HG02981 (cell line): ENCODE data around the gene MAP4K5.

Experiments used
- ATAC-seq: cut with Tn5 transposase; IDR thresholded peaks from one replicate; pipeline ENCODE4 v1.9.1; 2021; ENCODE audit warnings: mild to moderate bottlenecking, moderate library complexity; ENCODE audit not compliant: unreplicated experiment

Gene MAP4K5

GRCh38 chr14:50479041-50479440 lies 53.3 kb downstream of the MAP4K5 start:
- no peak for ATAC-seq

- ATAC-seq: no peak
Observed at GRCh38 chr14:50477760-50478159, 54.6 kb downstream of the MAP4K5 start.

- ATAC-seq: no peak
Observed at GRCh38 chr14:50476134-50476533, 56.2 kb downstream of the MAP4K5 start.

GRCh38 chr14:50475460-50475859 lies 56.9 kb downstream of the MAP4K5 start:
- ATAC-seq: no peak

- ATAC-seq: no peak
Observed at GRCh38 chr14:50471838-50472465, 60.4 kb downstream of the MAP4K5 start.

GRCh38 chr14:50469982-50470381 lies 62.4 kb downstream of the MAP4K5 start:
- ATAC-seq: no peak

GRCh38 chr14:50462111-50462510 lies 70.3 kb downstream of the MAP4K5 start:
- ATAC-seq: no peak

GRCh38 chr14:50453869-50454268 lies 78.5 kb downstream of the MAP4K5 start:
- no peak for ATAC-seq

GRCh38 chr14:50452979-50453705 lies 79.2 kb downstream of the MAP4K5 start:
- ATAC-seq: no peak

- ATAC-seq: no peak
Observed at GRCh38 chr14:50452296-50452695, 80.1 kb downstream of the MAP4K5 start.

GRCh38 chr14:50451854-50452253 lies 80.5 kb downstream of the MAP4K5 start:
- ATAC-seq: no peak

- ATAC-seq: no peak
Observed at GRCh38 chr14:50447461-50447860, 84.9 kb downstream of the MAP4K5 start.

- no peak for ATAC-seq
Observed at GRCh38 chr14:50434528-50434927, 97.8 kb downstream of the MAP4K5 start.

- no peak for ATAC-seq
Observed at GRCh38 chr14:50432131-50432530, 100.2 kb downstream of the MAP4K5 start.

GRCh38 chr14:50425816-50426215 lies 106.6 kb downstream of the MAP4K5 start:
- ATAC-seq: no peak

GRCh38 chr14:50425105-50425504 lies 107.3 kb downstream of the MAP4K5 start:
- ATAC-seq: no peak

- ATAC-seq: no peak
Observed at GRCh38 chr14:50423529-50423928, 108.8 kb downstream of the MAP4K5 start.

- no peak for ATAC-seq
Observed at GRCh38 chr14:50421499-50421898, 110.9 kb downstream of the MAP4K5 start.

GRCh38 chr14:50417853-50418252 lies 114.5 kb downstream of the MAP4K5 start:
- no peak for ATAC-seq

- ATAC-seq: no peak
Observed at GRCh38 chr14:50410921-50411320, 121.4 kb downstream of the MAP4K5 start.

- no peak for ATAC-seq
Observed at GRCh38 chr14:50410071-50410470, 122.3 kb downstream of the MAP4K5 start.

GRCh38 chr14:50407111-50407812 lies 125.1 kb downstream of the MAP4K5 start:
- ATAC-seq: no peak
